LNCAP (cell line): ENCODE measurements around the gene CARM1.

ENCODE experiments used
- CTCF ChIP-seq: fragments of 450-650 bp; IDR thresholded peaks from 2 replicates; pipeline ENCODE4 v1.5.1; 2017; ENCODE audit warnings: mild to moderate bottlenecking

The CARM1 gene

GRCh38 chr19:10960314-10961072 is 89.1 kb downstream of the CARM1 start, which contains the start of gene SMARCA4:
TSS of gene SMARCA4 (plus strand) at chr19:10961030. CDS start at chr19:10984152, 23,122 bp downstream.
- TF ChIP-seq CTCF, result no peak

- no peak for TF ChIP-seq CTCF
Observed at GRCh38 chr19:10961073-10961860, 89.9 kb downstream of the CARM1 start.

DNA sequence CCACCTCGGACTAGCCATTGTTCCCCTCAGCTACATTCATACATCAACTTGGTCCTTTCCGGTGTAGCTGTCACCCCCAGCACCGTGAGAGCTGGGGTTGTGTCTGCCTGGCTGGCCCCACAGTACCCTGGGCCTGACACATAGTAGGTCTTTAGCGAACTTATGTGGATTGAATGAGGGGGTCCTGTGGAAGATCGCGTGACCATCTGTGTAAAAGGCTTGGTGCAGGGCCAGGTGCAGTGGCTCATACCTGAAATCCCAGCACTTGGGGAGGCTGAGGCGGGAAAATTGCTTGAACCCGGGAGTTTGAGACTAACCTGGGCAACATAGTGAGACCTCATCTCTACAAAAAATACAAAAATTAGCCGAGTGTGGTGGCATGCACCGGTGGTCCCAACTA is 91.5 kb downstream of the CARM1 start:
- no peak for TF ChIP-seq CTCF

DNA sequence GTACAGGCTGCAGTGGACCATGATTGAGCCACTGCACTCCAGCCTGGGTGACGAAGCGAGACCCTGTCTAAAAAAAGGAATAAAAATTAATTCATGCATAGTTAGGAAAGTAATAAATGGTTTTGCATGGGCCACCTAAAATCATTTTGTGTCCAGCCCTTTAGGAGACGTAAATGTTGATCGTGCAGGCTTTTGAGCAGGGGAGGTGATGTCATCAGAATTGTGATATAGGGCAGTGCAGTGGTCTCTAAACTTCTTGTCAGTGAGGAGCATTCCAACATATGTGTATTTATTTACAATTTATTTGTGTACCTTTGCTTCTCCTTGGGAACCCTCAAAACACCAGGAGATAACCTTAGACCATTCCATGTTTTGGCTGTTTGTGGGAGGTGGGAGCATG is 92.5 kb downstream of the CARM1 start:
- TF ChIP-seq CTCF, result no peak

- TF ChIP-seq CTCF, result no peak
Observed at GRCh38 chr19:10964903-10965302, 93.5 kb downstream of the CARM1 start.

DNA sequence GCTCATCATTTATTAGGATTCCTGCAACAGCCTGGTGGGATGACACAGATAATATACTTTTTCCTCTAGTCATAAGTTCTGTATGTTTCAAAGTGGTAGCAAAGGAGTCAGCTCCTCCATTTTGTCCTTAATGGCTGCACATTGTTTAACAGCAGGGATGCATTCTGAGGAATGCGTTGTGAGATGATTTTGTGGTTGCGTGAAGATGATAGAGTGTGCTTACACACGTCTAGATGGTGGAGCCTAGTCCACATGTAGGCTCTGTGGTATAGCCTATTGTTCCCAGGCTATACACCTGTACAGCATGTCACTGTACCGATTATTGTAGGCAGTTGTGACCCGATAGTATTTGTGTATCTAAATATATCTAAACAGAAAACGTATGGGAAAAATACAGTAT is 94.0 kb downstream of the CARM1 start:
- no peak for TF ChIP-seq CTCF

DNA sequence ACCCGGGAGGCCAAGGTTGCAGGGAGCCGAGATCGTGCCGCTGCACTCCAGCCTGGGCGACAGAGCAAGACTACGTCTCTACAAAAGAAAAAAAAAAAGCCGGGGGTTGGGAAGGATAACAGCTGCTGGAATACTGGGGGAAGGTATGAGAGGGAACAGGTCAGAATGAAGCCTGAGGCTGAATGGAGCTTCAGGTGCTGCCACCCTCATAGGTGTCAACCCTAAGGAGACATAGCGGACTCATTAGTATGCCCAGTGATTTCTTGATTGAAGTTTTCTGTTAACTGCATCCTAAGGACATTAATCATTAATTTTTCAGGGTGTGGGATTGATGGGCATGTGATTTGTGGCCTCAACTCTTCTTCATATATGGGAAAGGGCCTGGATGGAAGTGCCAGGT is 95.5 kb downstream of the CARM1 start:
- TF ChIP-seq CTCF, result no peak
